HG03175 (cell line): Measurements from ENCODE around the gene SCRT2.

ENCODE experiments used
- ATAC-seq: cut with Tn5 transposase; IDR thresholded peaks from one replicate; pipeline ENCODE4 v1.9.1; 2021; ENCODE audit warnings: mild to moderate bottlenecking, moderate library complexity; ENCODE audit not compliant: unreplicated experiment

The SCRT2 gene

GRCh38 chr20:673603-674001 lies 2.0 kb downstream of the SCRT2 start:
- ATAC-seq, result no peak

DNA sequence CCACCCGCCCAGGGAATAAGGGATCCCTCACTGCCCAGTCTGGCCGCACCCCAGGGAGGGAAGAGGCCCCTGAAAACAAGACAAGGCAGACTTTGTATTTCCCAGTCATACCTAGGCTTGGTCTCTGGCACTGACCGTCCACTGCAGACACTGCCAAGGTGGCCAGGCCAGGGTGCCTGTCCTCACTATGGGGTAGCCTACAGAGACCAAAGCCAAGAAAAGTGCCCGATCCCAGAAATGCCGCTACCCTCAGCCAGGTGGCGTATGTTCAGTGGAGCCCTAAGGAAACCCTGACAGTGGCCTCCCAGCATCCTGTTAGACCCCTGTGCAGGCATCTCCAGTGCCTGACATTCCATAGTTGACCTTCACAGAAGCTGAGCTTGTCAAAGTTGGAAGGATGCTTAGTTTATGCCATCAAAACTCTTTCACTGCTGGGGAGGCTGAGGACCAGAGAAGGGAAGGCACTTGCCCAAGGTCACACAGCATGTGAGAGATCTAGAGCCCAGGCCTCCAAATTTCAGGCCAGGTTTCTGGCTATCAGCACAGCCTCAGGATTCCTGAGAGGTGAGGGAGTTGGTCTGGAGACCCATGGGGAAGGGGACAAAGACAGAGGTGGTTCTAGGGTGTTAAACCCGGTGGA lies 2.5 kb downstream of the SCRT2 start:
- no peak for ATAC-seq

DNA sequence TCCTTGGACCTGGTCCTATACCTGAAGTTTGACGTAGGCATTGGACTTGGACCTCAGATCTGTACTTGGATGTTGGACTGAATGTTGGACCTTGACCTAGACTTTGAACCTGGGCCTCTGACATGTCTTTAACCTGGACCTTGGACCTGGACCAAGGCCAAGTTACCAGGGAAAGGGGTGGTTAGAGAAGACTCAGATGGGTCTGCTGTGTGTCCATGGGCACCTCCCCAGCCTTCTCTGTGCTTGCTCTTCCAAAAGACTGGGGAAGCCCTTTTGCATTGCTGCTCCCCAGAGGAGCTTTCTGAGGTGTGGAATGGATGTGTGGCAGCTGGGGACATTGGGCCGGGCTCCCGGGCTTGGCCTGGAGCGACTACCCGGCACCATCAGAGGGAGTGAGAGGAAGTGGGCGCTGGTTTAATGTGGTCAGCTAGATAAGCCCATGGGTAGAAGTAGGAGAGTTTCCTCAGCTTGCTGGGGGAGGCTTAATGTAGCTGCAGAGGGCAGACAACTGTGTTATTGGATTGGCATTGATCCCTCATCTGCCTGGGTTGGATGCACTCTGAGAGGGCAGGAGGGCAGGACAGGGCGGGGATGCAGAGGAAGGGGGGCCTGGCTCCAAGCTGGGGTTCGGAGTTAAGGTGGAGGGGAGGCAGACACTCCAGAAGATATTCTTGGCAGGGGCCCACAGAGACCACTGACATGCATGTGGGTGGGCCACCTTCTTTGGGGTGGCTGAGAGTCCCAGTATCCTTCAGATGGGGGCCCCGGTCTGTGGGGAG lies 4.2 kb downstream of the SCRT2 start:
- ATAC-seq, result no peak

DNA sequence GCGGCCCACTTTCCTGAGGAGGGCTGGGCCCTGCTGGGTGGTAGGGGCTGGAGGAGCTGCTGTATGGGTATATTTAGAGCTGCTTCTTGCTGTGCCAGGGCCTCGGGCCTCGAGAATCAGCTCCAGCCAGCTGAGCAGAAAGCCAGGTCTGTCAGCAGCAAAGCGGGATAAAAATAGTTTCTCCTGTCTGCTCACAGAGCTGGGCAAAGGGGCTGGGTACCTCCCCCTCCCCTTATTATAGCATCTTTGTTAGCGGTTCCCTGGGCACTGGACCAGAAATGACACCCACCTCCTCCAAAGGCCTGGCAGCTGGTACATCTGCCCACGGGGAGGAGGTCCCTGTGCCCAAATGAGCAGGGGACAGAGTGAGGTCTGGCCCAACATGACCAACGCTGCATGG lies 6.0 kb downstream of the SCRT2 start:
- ATAC-seq, result no peak

DNA sequence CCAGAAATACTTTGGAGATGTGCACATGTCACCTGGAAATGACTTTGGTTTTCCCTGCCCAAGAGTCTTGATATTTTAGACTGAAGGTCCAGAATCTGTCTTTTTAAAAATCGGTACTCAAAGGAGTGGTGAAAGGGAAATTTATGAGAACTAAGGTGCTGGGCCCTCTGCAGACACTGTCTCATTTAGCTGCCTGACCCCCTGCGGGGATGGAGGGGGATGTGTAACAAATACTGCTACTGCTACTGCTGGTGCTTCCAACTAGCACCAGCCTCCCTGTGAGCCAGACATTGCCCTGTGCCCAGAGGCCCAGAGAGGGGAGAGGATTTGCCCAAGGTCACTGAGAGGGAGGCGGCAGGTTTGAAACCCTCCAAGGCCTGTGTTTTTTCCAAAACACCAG lies 7.0 kb downstream of the SCRT2 start:
- ATAC-seq, result no peak

DNA sequence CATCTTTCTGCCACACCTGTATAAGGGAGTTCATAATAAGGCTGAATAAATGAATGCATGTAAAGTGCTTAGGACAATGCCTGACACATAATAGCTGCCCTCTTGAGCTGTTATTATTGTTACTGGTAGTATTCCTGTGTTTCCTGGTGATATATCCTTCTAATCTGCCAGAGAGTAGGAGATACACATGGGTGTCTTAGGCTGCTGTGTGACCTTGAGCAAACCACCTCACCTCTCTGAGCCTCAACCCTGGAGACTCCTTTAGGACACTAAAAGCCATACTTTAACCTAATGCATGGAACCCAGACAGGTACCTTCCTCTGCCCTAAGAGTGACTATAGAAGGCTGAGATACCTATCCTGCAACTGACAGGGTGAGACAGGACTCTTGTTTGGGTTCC lies 7.6 kb downstream of the SCRT2 start:
- ATAC-seq, result no peak

- no peak for ATAC-seq
Measured at GRCh38 chr20:667351-668034, 8.1 kb downstream of the SCRT2 start.

GRCh38 chr20:666877-667276 lies 8.7 kb downstream of the SCRT2 start:
- no peak for ATAC-seq

DNA sequence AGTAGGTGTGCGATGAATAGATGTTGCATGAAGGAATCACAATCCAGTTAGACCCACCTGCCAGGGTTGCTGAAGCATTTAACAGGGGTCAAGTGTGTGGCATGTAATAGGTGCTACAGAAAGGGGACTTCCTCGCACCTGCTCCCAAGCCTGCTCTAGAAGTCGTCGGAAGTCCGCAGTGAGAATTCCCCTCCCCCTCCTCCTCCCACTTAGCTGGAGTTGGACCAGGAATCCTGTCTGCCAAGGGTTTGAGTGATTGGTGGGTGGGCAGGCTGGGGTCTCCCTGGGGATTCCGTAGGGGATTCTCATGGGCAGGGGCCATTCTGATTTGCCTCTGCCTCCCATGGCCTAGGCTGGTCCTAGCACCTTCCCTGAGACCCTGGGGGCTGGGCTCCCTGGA lies 10.3 kb downstream of the SCRT2 start:
- ATAC-seq, result no peak

DNA sequence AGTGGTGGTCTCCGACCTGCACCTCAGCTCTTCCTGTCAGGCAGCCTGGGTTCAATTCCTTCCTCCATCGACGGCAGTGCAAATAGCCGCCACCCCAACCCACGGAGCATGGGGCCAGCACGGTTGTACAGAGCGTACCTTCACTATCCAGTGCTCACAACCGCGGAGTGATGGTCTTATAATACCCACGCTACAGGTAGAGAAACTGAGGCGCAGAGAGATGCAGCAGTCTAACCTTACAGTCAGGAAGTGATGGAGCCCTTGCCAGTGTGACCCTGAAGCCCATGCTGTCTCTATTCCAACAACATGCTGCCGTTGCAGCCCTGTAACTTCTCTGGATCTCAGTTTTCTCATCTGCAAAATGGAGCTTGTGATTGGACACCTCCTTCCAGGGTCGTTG lies 11.0 kb downstream of the SCRT2 start:
- no peak for ATAC-seq

DNA sequence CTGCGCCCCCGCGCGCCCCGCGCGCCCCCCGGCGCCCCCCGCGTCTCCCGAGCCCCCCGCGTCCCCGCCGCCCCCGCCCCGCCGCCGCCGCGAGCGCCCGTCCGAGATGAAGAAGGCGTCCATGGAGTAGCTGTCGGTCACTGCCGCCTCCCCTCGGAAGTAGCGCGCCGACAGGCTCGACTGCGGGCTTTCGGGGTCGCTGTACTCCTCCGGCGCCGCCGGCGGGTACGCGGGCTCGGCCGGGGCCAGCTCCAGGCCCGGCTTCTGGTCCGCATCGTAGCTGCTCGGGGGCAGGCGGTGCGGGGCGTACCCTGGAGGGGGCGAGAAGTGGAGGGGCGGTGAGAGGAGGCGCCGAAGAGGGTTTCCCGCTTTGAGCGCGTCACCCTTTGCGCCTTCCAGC lies 11.5 kb downstream of the SCRT2 start:
- no peak for ATAC-seq

DNA sequence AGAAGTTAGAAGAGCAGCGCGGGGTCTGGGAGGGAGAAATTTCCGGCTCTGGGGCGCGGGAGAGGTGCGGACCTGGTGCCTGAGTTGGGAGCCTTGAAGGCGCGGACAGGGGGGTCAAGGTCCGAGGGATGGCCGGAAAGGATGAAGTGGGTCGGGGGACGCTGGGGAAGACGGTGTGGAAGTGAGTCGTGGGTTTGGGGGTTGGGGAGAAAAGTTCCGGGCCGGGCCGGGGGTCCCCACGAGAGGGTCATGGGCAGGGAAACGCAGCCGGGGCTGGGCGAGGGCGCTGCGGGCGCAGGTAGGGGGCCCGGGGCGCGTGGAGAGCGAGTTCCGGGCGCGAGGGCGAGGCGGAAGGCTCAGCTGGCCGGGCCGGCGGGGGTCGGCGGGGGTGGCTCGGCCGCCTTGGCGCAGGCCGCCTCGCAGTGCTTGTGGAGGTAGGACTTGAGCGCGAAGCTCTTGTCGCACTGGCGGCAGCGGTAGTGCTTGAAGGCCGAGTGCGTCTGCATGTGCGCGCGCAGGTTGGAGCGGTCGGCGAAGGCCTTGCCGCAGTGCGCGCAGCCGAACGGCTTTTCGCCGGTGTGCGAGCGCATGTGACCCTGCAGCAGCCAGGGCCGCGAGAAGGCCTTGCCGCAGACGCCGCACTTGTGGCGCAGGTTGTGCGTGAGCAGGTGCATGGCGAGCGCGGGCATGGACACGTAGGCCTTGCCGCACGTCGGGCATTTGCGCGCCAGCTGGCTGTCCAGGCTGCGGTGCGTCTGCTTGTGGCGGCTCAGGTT lies 12.1 kb downstream of the SCRT2 start:
- no peak for ATAC-seq

DNA sequence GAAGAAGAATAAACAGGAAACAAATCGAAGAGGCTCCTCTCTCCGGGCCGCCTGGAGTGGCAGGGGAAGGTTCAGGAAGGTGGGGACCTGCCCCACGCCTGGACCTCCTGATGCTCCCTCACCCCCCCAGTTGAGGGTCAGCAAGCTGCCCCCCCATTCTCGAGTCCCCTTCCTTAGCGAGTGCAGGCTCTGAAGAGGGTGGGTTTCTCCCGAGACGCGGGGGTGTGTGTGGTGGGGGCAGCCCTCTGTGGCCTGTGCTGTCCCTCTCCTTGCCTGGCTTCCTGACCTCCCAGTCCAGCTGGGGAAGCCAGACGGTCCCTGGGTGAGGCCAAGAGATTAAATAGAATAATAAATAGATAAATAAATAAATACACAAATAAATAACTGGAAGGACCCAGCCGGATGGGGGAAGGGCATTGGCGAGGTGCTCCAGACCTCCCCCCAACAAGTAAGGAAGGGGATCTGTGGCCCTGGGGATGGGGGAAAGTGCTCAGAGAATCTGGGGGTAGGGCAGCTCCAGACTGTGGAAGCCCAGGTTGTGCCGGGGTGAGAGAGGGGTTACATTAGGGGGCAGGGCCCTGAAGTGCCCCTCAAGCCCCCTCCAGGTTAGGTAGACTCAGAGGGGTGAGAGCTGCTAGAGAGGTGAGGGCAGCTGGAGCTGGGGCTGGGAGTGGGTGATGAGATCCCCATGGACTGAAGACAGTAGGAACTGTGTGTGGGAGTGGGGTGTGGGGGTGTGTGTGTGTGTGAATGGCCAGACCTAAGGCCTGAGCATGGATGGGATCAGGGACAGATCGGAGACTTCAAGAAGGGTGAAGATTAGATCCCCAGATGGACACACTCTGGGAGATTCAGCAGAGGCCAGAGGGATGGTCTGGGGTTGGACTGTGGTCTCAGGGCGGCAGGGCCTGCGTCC lies 13.1 kb downstream of the SCRT2 start:
- no peak for ATAC-seq

- ATAC-seq, result no peak
Measured at GRCh38 chr20:661474-662270, 13.9 kb downstream of the SCRT2 start.

DNA sequence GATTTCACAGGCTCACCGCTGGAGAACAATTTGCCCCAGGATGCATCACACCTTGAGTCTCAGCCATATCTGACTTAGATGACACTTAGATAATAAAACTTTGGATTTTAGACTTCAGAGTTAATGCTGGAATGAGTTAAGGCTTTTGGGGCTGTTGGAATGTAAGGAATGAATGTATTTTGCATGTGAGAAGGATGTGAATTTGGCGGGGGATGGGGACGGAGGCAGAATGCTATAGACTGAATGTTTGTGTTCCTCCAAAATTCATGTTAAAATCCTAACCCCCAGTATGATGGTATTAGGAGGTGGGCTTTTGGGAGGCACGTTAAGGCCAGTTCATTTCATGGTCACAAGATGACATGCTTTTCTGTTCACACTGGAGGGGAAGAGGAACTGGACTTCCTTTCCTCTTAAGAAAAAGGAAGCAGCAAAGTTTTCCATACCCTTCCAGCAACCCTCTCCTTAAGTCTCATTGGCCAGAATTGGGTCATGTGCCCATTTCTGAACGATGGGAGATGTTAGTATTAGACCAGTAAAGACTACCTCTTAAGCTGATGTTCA lies 16.8 kb downstream of the SCRT2 start:
- ATAC-seq, result no peak

DNA sequence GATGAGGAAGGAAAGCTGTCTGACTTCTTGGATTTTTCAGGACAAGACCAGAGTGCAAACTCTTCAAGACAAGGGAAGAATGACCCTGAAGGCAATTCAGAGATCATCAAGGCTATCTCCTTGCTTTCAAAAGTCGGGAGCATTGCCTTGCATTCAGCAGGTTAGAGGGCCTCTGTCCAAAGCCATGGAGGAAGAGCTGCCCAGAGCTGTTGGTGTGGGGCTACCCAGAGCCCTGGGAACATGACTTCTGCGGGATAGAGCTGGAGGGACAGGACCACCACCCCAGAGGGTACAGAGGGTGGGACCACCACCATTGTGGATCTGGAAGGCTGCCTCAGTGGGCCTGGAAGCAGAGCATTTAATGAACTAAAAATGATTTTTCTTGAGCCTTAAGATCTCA lies 17.4 kb downstream of the SCRT2 start:
- ATAC-seq, result no peak

DNA sequence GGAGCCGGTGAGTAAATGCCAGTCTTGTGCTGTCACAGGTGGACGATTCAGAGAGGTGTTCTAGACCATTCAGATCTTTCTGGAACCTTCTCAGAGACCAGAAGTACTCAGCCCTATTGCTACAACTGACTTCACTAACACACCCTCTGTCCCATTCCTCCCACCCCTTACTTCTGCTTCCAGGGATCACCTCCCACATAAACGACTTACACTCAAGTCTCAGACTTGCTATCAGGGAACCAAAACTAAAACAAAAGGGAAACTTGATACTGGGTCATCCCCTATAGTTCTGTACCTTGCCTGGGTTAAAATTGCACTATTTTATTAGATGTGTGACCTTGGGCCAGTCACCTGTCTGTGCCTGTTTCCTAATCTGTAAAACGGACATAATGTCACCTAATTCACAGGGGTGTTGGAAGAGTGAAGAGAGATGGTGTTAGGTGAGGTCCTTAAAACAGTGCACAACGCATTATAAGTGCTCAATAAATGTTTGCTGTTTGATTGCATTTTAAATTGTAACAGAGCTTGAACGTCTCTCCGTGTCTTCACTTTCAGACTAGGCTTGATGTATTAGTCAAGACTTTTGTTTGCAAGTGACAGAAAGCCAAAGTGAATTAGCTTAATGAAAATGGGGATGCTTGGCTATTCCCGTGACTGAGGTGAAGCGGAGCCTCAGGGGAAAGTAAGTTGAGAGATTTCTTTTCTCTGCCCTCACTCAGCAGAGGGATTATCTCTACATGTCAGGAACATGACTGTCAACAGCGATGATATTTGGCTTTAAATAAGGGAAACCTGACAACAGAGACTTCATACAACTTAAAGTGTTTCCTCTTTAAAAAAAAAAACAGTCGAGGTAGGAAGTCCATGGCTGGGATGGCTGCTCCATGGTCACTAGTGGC lies 19.6 kb downstream of the SCRT2 start:
- no peak for ATAC-seq

DNA sequence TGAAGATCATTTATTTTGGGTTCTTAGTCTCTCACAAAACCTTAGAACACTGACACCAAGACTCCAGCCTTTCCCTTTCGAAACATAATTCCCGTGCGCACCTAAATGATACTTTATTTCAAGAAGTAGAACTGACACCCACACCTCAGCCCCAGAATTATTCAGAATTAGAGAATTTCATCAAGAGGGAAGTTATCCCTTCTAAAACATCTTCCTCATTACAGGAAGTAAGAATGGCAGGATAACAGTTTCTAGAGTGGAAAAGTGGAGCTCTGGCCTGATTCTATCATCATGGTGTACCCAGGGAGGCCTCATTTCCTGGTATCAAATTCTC lies 21.2 kb downstream of the SCRT2 start:
- no peak for ATAC-seq
